Caki2 (cell line): ENCODE data around the gene DEPDC4. TPM values are rescaled to one million over a fixed set of nuclear protein-coding genes. Genes with fewer than 3 reads are reported as not detected.

Source experiments
- DNase-seq: peaks from one replicate; pipeline ENCODE4 v3.0.0-alpha.2; 2015; ENCODE audit warnings: low read depth
- in situ Hi-C: cut with HindIII; loops from 2 replicates; pipeline ENCODE4 v1.10.0; 2016; ENCODE audit warnings: low sequenced_read_pairs, low pct_unique_long_range_greater_than_20kb, mixed read lengths
- total RNA-seq: library from RNA; depleted of rRNA; stranded (reverse); fragments of >200 nt; shearing (Covaris generic); gene quantifications from 2 replicates; pipeline ENCODE4 v1.2.3, GENCODE V29; 2014; ENCODE audit warnings: low replicate concordance; rRNA removed

Gene DEPDC4
- total RNA-seq, 1 experiment from 2014 or later, result 2.0 TPM

DNA sequence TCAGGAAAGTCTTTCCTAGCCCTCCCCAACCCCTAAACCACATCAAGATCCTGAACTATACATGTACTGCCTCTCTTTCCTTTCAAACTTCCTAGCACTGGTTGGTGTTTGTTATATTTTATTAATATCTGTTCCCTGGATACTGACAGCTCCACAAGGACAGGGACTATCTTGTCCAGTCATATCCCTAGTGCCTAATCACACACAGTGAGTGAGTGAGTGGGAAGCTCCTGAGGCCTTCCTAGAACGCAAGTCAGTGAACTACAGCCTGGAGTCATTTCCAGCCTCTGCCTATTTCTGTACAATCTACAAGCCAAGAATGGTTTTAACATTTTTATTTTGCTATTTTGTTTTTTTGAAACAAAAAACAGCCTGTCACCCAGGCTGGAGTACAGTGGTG, 73.8 kb downstream of the DEPDC4 start:
- in situ Hi-C loops, result no loop called here
- no peak for DNase-seq

Other genes with a start within 250 kb of the DEPDC4 start
- 4.6 and 5.7 TPM in 2 replicates for gene BLTP3B, start 124.2 kb downstream of the DEPDC4 start, total RNA-seq
- gene ACTR6, start 66.3 kb downstream of the DEPDC4 start, total RNA-seq, result 19.0 and 26.8 TPM in 2 replicates
- 1.8 and 3.0 TPM in 2 replicates for gene SCYL2, start 98 bp upstream of the DEPDC4 start, total RNA-seq
- gene SLC17A8, start 90.0 kb upstream of the DEPDC4 start, total RNA-seq, result not detected in 2 replicates
- gene NR1H4, start 206.8 kb upstream of the DEPDC4 start, total RNA-seq, result 10.7 and 12.4 TPM in 2 replicates